Mesenchymal stem cell (in vitro differentiated cells and primary cell): ENCODE data around the gene HOXA6.

ENCODE experiments used
- DNase-seq: peaks from one replicate; pipeline ENCODE4 v3.0.0-alpha.2; 2013
- H2AFZ ChIP-seq: one replicate; pipeline ENCODE4 v1.6.1; 2013; ENCODE audit warnings: low read depth, mild to moderate bottlenecking, control low read depth, inconsistent platforms, low read length, moderate library complexity
- H2AK5ac ChIP-seq: 2 replicates; pipeline ENCODE4 v1.6.1; 2013; ENCODE audit warnings: low read length, moderate library complexity, mild to moderate bottlenecking, inconsistent platforms; ENCODE audit not compliant: severe bottlenecking
- H2BK120ac ChIP-seq: one replicate; pipeline ENCODE4 v1.6.1; 2013; ENCODE audit warnings: low read depth, mild to moderate bottlenecking, inconsistent platforms, low read length, moderate library complexity
- H2BK12ac ChIP-seq, 2 experiments: one replicate each; pipeline ENCODE4 v1.6.1; 2013; ENCODE audit warnings: inconsistent platforms in 2 of 2, low read length in 2 of 2, mild to moderate bottlenecking in 2 of 2, moderate library complexity in 2 of 2, control low read depth in 1 of 2
- H2BK15ac ChIP-seq: one replicate; pipeline ENCODE4 v1.6.1; 2013; ENCODE audit warnings: mild to moderate bottlenecking, low read depth, inconsistent platforms; ENCODE audit not compliant: poor library complexity, severe bottlenecking
- H2BK5ac ChIP-seq: 2 replicates; pipeline ENCODE4 v1.6.1; 2013; ENCODE audit warnings: low read depth, mild to moderate bottlenecking, low read length, control low read depth, inconsistent platforms; ENCODE audit not compliant: poor library complexity, severe bottlenecking
- H3K14ac ChIP-seq, 2 experiments: one replicate each; pipeline ENCODE4 v1.6.1; 2013; ENCODE audit warnings: inconsistent platforms in 2 of 2, low read length in 2 of 2, control low read depth in 1 of 2, mild to moderate bottlenecking in 1 of 2, moderate library complexity in 1 of 2
- H3K18ac ChIP-seq, 2 experiments: one replicate each; pipeline ENCODE4 v1.6.1; 2013; ENCODE audit warnings: inconsistent platforms in 2 of 2, low read length in 2 of 2, control low read depth in 1 of 2, low read depth in 1 of 2, mild to moderate bottlenecking in 1 of 2
- H3K23ac ChIP-seq, 2 experiments: one replicate each; pipeline ENCODE4 v1.6.1; 2013; ENCODE audit warnings: inconsistent platforms in 2 of 2, low read length in 2 of 2, mild to moderate bottlenecking in 2 of 2, moderate library complexity in 2 of 2, control low read depth in 1 of 2
- H3K27ac ChIP-seq: 2 replicates; pipeline ENCODE4 v1.5.1; 2013; ENCODE audit warnings: mild to moderate bottlenecking, moderate library complexity, low read length, control low read depth, inconsistent platforms; ENCODE audit not compliant: poor library complexity, severe bottlenecking
- H3K27me3 ChIP-seq, 2 experiments: 2 replicates each; pipeline versions ENCODE4 v1.6.1 to v1.7.0; 2013; ENCODE audit warnings: low read length in 2 of 2, mild to moderate bottlenecking in 2 of 2, moderate library complexity in 2 of 2, control low read depth in 1 of 2, inconsistent platforms in 1 of 2; ENCODE audit not compliant: control insufficient read depth in 1 of 2, insufficient read depth in 1 of 2
- H3K36me3 ChIP-seq, 2 experiments: 2 replicates each; pipeline versions ENCODE4 v1.6.1 to v1.7.0; 2013; ENCODE audit warnings: low read length in 2 of 2, control low read depth in 1 of 2, inconsistent platforms in 1 of 2, low read depth in 1 of 2, mild to moderate bottlenecking in 1 of 2; ENCODE audit not compliant: insufficient read depth in 2 of 2, control insufficient read depth in 1 of 2
- H3K4ac ChIP-seq, 2 experiments: one replicate each; pipeline ENCODE4 v1.6.1; 2013; ENCODE audit warnings: inconsistent platforms in 2 of 2, low read length in 2 of 2, mild to moderate bottlenecking in 2 of 2, moderate library complexity in 2 of 2, control low read depth in 1 of 2, low read depth in 1 of 2
- H3K4me1 ChIP-seq: 2 replicates; pipeline ENCODE4 v1.6.1; 2013; ENCODE audit warnings: low read depth, low read length, control low read depth; ENCODE audit not compliant: control insufficient read depth, insufficient read depth
- H3K4me2 ChIP-seq: 2 replicates; pipeline ENCODE4 v1.6.1; 2013; ENCODE audit warnings: low read length, mild to moderate bottlenecking, inconsistent platforms; ENCODE audit not compliant: poor library complexity, severe bottlenecking
- H3K4me3 ChIP-seq, 2 experiments: 2 replicates each; pipeline versions ENCODE4 v1.5.1 to v1.7.0; 2013; ENCODE audit warnings: low read length in 2 of 2, mild to moderate bottlenecking in 2 of 2, control low read depth in 1 of 2, low read depth in 1 of 2; ENCODE audit not compliant: insufficient read depth in 1 of 2
- H3K79me1 ChIP-seq: replicated peaks from 2 replicates; pipeline ENCODE4 v1.6.1; 2013; ENCODE audit warnings: mild to moderate bottlenecking, control low read depth, low read length, inconsistent platforms; ENCODE audit not compliant: poor library complexity, severe bottlenecking
- H3K9ac ChIP-seq: 2 replicates; pipeline ENCODE4 v1.7.0; 2013; ENCODE audit warnings: mild to moderate bottlenecking, low read length, moderate library complexity
- H3K9me3 ChIP-seq: 2 replicates; pipeline ENCODE4 v1.7.0; 2013; ENCODE audit warnings: mild to moderate bottlenecking, low read length; ENCODE audit not compliant: control insufficient read depth
- H4K8ac ChIP-seq: one replicate; pipeline ENCODE4 v1.6.1; 2013; ENCODE audit warnings: inconsistent platforms, mild to moderate bottlenecking, low read length, moderate library complexity
- H4K91ac ChIP-seq: one replicate; pipeline ENCODE4 v1.6.1; 2013; ENCODE audit warnings: mild to moderate bottlenecking, low read length, inconsistent platforms
- WGBS: methylation state at CpG from one replicate; pipeline ENCODE4 v1.1.7; 2013; ENCODE audit warnings: mixed read lengths; 5-methylcytosine and 5-hydroxymethylcytosine counted together

Gene HOXA6

DNA sequence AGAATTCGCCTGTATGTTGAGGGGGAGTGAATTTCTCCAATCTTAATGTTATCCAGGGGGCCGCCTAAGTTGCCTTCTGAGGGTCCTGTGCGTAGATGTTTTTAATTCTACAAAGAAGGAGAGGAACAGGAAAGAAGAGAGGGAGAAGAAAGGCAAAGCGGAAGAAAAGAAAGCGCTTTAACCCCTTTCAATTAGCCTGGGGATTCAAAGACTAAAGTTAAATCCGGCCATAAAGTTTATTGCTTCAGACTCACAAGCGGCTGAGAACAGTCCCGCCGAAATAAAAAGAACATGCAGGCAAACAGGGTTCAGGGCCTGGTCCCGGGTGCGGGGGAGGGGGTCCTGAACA is 8.6 kb downstream of the HOXA6 start:
- H3K79me1 ChIP-seq, result no peaks in the 10 kb centered on the region
- H3K4ac ChIP-seq, result no peak overlapping the region
- H2AK5ac ChIP-seq, result peak overlapping the region; percentile 82
- peak overlapping the region; percentile 97 for H3K9ac ChIP-seq
- H2BK15ac ChIP-seq, result no peak overlapping the region
- 27% methylated on average over 10 of the region's 11 CpGs for WGBS
- H3K14ac ChIP-seq, result no peak overlapping the region
- H3K18ac ChIP-seq, result peak overlapping the region in 1 of 2 experiments; percentile 21
- no peak overlapping the region for H4K91ac ChIP-seq
- H3K4me2 ChIP-seq, result peak overlapping the region; percentile 49
- peak overlapping the region; percentile 81 for H3K27ac ChIP-seq
- no peaks in the 10 kb centered on the region for H3K9me3 ChIP-seq
- H2BK12ac ChIP-seq, result peak overlapping the region in 1 of 2 experiments; percentile 57
- peaks cover 3 to 26% of the 10 kb centered on the region in 2 experiments for H3K36me3 ChIP-seq
- H3K27me3 ChIP-seq, result no peaks in the 10 kb centered on the region
- H3K4me3 ChIP-seq, result peak overlapping the region; percentile 70 to 82
- peaks cover 9% of the 10 kb centered on the region for H3K4me1 ChIP-seq
- DNase-seq, result peak; percentile 13
- H2AFZ ChIP-seq, result no peak overlapping the region
- no peak overlapping the region for H2BK120ac ChIP-seq
- no peak overlapping the region for H3K23ac ChIP-seq
- H2BK5ac ChIP-seq, result peak overlapping the region; percentile 88
- H4K8ac ChIP-seq, result no peak overlapping the region

DNA sequence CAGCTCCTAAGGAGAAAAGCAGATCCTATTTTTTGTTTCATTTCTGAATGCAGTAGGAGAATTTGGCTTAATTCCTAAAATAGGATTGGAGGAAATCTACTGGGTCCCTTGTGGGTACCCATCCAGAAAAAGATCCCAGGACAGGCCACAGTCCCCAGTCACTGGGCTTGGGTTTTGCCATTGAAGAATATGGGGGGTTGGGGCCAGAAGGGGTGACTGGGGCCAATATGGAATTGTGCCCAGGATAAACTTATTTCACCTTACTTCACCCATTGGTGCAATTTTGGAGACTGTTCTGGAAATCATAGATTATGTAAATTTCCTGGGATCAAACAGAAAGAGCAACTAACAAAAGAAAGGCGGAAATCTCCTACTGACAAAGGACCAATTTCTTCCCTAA is 9.1 kb downstream of the HOXA6 start:
- Histone ChIP-seq H3K27me3 (no peaks in the 10 kb centered on the region), H3K79me1 (no peaks in the 10 kb centered on the region), H3K4me1 (peaks cover 8% of the 10 kb centered on the region), H2BK15ac (no peak overlapping the region), H3K9ac (peak overlapping the region; percentile 97), H3K18ac (no peak overlapping the region), H2BK12ac (no peak overlapping the region), H2BK5ac (peak overlapping the region; percentile 22), H4K8ac (no peak overlapping the region), H3K9me3 (no peaks in the 10 kb centered on the region), H3K14ac (no peak overlapping the region), H2AK5ac (peak overlapping the region; percentile 82), H3K36me3 (peaks cover 3 to 26% of the 10 kb centered on the region in 2 experiments), H3K4ac (no peak overlapping the region), H3K27ac (peak overlapping the region; percentile 81), H2AFZ (no peak overlapping the region), H3K4me3 (peak overlapping the region in 1 of 2 experiments; percentile 82), H4K91ac (no peak overlapping the region), H2BK120ac (no peak overlapping the region), H3K23ac (no peak overlapping the region), H3K4me2 (peak overlapping the region; percentile 49)
- WGBS, result no CpG with 5 or more reads among the region's 1 CpG
- DNase-seq, result no peak

DNA sequence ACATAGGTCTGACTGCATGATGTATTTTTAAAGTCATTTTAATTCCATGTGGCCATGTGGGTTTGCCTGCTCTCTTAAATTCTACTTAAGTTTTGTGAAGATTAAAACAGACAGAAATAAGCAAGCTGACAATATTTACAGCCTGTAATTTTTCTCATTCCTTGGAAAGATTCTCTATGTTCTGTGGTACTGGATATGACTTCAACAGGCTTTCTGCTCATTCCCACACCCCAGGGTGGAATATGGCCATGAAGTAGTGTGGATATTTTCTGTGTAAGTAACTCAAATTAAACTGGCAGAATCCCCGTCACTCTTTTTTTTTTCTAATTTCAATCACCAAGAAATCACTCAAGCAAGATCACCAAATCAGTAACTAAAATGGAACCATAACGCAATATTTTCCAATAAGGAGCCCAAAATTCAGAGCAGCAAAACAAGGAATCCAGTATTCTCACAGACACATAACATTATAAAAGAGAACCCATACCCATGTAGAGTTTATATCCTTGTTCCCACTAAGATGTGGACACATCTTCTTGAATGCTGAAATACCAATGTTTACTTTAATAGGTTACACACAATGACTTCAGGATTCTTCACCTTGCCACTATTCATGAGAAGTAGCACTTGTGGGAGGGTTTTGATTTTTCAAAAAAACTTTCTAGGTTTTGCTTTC is 9.8 kb downstream of the HOXA6 start:
- Histone ChIP-seq H4K91ac (no peak overlapping the region), H2AK5ac (no peak overlapping the region), H2BK15ac (no peak overlapping the region), H2AFZ (no peak overlapping the region), H4K8ac (no peak overlapping the region), H3K18ac (no peak overlapping the region), H3K4ac (no peak overlapping the region), H3K4me3 (peak overlapping the region in 1 of 2 experiments; percentile 82), H3K4me2 (peak overlapping the region; percentile 49), H3K14ac (no peak overlapping the region), H3K27me3 (no peaks in the 10 kb centered on the region), H2BK120ac (no peak overlapping the region), H3K79me1 (no peaks in the 10 kb centered on the region), H3K36me3 (peaks cover 0 to 26% of the 10 kb centered on the region in 2 experiments), H2BK12ac (no peak overlapping the region), H2BK5ac (no peak overlapping the region), H3K9me3 (no peaks in the 10 kb centered on the region), H3K9ac (peak overlapping the region; percentile 97), H3K27ac (peak overlapping the region; percentile 81), H3K4me1 (peaks cover 6% of the 10 kb centered on the region), H3K23ac (no peak overlapping the region)
- DNase-seq, result peak; percentile 17
- WGBS, result 80% methylated on average over 2 of the region's 2 CpGs

- H3K27me3 ChIP-seq, result no peaks in the 10 kb centered on the region
- no peak overlapping the region for H3K27ac ChIP-seq
- no peak overlapping the region for H2BK15ac ChIP-seq
- H2BK5ac ChIP-seq, result no peak overlapping the region
- H3K4ac ChIP-seq, result no peak overlapping the region
- peaks cover 0 to 3% of the 10 kb centered on the region in 2 experiments for H3K36me3 ChIP-seq
- no peak overlapping the region for H2AFZ ChIP-seq
- WGBS, result 52% methylated on average over 2 of the region's 2 CpGs
- DNase-seq, result peak; percentile 49
- H3K14ac ChIP-seq, result no peak overlapping the region
- H3K4me3 ChIP-seq, result peak overlapping the region in 1 of 2 experiments; percentile 32
- no peak overlapping the region for H3K23ac ChIP-seq
- H2BK12ac ChIP-seq, result no peak overlapping the region
- H2AK5ac ChIP-seq, result no peak overlapping the region
- H3K9me3 ChIP-seq, result no peaks in the 10 kb centered on the region
- H3K9ac ChIP-seq, result peak overlapping the region; percentile 77
- no peak overlapping the region for H3K4me2 ChIP-seq
- H4K8ac ChIP-seq, result no peak overlapping the region
- H3K4me1 ChIP-seq, result peaks cover 9% of the 10 kb centered on the region
- no peak overlapping the region for H3K18ac ChIP-seq
- no peak overlapping the region for H2BK120ac ChIP-seq
- no peaks in the 10 kb centered on the region for H3K79me1 ChIP-seq
- H4K91ac ChIP-seq, result no peak overlapping the region
Observed at GRCh38 chr7:27134392-27134791, 13.2 kb downstream of the HOXA6 start.
